GM12874 (cell line): Measurements from ENCODE around the gene ATG7.

Source experiments
- CTCF ChIP-seq: IDR thresholded peaks from 2 replicates; pipeline ENCODE4 v1.5.1; 2011; ENCODE audit warnings: low read depth, mild to moderate bottlenecking, control low read depth, low read length, moderate library complexity; ENCODE audit not compliant: insufficient read depth

The ATG7 gene

GRCh38 chr3:11423868-11424267 lies 151.7 kb downstream of the ATG7 start:
- no peak for TF ChIP-seq CTCF

GRCh38 chr3:11424277-11424676 lies 152.1 kb downstream of the ATG7 start:
- no peak for TF ChIP-seq CTCF

- TF ChIP-seq CTCF: no peak
Observed at GRCh38 chr3:11430207-11430606, 158.0 kb downstream of the ATG7 start.

- TF ChIP-seq CTCF: no peak
Observed at GRCh38 chr3:11430624-11431023, 158.4 kb downstream of the ATG7 start.

GRCh38 chr3:11431319-11431718 lies 159.1 kb downstream of the ATG7 start:
- no peak for TF ChIP-seq CTCF

GRCh38 chr3:11434017-11434526 lies 161.9 kb downstream of the ATG7 start:
- TF ChIP-seq CTCF: no peak

- TF ChIP-seq CTCF: no peak
Observed at GRCh38 chr3:11434563-11435096, 162.4 kb downstream of the ATG7 start.
